Measurements from ENCODE around the gene SMARCA2.

The SMARCA2 gene

DNA sequence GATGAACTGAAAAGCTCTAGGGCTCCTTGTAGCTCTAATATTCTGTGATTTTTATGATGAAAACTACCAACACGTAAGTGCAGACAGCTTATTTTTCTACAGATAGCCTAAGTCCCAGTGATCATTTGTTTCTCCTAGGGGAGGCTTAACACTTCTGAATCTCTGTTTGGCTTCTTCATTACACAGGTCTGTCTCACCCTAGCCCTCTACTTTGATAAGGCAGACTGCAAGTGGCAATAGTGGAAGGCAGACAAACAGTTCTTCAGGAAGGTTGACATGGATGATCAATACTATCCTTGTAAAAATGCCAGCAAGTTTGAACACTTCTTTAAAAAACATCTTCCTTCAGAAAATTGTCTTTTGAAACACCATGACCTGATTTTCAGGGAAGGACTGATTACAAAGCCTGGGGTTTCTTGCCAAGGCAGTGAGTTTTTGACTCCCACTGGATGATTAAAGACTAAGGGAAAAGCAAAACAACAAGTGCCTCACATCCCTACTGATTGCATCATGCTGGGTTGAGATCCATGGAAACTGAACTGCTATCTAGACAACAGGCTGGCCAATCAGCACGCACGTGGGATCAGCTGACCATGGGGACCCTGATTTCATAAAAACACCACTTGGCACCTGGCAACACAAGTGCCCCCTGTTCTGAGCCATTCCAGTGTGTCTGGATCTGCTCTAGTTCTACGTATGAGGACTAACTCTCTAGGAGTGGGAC is 212.2 kb downstream of the SMARCA2 start:
- DNase-seq = no peak

DNA sequence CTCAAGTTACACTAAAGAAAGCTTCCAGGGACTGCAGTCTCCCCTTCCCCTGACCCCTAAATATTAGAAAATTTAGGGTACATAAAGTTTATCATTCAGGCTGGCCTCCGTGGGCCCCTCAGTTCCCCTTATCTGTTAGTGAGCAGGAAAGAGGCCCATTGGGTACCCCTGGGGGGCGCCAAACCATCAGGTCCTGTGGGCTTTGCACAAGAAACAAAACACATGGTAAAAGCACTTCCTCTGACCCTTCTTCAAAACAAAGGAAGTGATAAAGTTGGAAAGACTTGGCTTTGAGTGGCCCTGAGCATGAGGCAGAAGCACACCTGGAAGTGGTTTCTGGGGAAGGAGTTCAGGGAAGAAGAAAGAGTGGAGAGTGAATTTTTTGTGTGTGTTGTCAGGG is 213.0 kb downstream of the SMARCA2 start:
- no peak for DNase-seq

DNA sequence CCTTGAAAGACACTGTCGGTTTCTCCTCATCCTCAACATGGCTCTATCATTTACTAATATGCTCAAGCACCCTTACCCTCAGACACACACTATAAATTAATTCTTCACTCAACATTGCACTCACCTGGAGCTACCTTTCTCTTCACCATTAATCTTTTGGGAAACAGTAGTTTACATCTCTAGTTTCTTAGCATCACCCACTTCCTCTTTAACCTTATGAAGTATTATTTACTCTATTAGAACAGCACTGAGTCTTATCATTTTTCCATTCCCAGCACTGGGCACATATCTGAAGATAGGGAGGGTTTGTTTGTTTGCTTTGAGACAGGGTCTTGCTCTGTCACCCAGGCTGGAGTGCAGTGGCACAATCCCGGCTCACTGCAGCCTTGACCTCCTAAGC is 213.5 kb downstream of the SMARCA2 start:
- no peak for DNase-seq

DNA sequence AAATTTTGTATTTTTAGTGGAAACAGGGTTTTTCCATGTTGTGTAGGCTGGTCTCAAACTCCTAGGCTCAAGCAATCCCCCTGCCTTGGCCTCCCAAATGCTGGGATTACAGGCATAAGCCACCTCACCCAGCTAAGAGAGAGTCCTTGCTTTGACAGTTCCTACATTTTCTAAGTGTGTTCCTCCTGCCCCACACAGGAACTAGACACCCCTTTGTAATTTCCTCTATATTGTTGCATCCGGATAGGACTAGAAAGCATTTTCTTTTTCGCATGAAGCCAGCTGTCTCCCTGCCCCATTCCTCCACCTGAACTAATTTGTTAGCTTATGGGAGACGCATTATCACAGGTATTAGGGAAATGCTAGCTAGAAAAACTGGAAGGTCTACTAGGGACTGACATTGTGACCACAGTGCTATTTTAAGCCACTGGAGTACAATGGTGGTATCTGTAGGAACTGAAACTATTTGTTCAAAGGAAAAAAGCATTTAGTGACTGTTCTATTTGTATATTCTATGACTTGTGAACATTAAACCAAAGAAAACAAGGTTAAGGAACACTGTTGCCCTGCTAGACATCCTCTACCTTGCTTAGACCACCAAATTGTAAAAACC is 214.1 kb downstream of the SMARCA2 start:
- DNase-seq = no peak

DNA sequence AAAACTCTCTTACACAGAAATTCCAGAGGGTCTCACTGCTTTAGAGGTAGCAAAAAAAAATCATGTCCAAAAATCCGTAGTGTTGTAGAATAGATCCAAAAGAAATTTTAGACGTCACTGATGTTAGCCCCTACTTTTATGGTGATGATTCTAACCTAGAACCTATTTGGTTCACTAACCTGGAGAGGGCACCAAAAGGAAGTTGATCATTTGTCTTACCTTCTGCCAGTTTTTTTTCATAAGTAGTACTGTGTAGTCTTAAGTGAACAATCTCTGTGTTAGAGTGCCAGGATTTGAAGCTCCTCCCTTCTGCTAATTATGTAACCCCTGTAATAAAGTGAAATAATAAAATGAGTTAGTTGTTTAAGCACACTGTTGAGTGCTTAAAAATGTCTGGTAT is 215.2 kb downstream of the SMARCA2 start:
- no peak for DNase-seq

DNA sequence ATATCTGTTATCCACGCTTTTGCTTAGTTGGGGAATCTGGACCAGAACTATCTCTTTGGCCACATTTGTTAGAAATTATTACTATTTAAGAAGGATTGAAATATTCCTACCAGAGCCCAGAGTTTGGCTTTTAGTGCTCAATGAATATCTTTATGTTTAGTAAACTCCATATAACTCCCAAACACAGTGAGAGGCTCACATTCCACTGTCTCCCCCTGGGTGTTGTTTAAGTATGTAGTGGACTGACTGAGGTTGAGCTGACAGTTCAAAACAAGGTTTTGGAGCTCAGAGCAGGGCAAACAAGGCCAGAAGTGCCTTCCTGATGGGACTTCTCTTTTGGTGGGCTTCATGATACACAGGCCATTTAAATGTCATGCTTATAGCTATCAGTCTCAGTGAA is 216.0 kb downstream of the SMARCA2 start:
- no peak for DNase-seq

DNA sequence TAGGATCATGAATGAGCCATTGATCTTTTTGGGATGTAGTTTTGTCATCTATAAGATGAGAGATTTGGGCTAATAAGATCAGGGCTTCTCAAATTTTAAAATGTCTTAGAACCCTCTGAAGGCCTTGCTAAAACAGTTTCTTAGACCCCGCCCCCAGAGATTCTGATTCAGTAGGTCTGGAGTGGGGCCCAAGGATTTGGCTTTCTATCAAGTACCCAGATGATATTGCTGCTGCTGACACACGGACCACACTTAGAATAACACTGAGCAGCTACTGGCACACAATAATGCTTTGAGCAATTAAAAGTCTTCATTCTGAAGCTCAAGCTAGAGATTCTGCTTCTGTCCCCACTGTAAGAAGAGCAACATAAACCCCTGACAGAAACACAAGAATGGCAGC is 216.7 kb downstream of the SMARCA2 start:
- no peak for DNase-seq

DNA sequence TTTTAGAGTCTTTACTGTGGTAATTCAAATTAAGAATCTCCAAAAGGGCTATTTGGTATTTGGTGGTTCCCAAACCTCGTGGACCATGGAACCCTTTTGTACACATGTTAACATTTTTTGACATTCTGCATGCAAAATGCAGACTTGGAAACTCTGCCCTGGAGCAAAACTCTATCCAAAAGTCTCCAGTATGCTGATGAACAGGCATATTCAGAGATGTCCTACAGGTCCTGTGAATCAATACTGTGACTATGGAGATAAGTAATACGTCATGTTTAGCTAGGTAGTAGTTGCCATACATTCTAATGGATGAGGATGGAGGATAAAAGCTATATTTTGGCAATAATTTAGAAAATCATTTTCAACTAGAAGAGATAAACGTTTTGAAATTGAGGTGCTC is 218.1 kb downstream of the SMARCA2 start:
- DNase-seq = no peak

DNA sequence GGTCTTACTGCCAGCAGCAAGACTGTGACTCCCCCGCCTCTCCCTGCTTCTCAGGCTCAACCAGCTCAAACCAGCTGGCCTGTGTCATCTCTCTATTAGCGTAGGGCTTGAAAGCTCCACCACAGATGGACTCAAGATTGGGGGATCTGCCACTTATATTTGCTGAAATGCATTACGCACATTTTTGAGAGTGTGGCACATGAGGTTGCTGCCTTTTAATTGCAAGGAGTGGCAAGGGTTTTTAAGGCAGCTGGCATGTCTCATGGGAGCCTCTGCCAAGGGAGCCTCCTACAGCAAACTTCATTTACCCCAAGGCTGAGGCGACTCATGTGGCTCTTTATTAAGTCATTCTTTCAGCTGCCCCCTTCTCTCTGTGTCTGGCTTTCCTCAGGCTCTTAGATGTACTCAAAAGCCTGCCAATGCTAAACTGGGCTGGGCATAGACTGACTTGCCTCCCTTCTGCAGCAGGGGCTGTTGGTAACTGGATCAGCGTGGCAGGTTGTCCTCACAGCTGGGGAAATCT is 219.3 kb downstream of the SMARCA2 start:
- peak; percentile 72 for DNase-seq

DNA sequence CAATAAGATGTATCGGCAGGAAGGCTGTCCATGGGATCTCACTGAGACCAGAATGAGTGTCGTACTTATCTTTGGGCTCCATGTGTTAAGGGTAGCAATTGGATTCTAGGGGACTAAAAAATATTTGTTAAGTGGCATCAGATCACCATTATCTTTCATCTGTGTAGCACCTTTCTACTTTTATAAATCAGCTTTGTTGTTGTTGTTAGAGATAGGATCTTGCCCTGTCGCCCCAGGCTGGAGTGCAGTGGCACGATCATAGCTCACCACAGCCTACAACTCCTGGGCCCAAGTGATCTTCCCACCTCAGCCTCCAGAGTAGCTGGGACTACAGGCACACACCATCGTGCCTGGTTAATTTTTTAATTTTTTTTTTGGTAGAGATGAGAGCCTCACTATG is 220.5 kb downstream of the SMARCA2 start:
- no peak for DNase-seq

DNA sequence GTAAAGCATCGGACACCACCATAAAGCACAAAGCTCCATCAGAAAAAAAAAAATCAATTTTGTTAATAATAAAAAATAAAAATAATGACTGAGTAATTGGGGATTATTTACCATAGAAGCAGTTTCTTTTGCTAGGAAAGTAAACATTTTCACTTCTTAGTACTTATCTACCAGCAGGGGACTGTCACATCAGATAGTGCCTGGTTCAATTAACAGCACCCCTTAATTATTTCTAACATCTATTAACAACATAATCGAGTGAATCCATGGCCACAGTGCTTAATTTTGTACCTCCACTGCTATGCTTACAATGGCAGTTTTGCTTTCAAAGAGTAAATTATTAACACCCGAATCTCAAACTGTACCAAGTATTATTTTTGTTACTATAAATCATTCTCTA is 221.7 kb downstream of the SMARCA2 start:
- DNase-seq = no peak

DNA sequence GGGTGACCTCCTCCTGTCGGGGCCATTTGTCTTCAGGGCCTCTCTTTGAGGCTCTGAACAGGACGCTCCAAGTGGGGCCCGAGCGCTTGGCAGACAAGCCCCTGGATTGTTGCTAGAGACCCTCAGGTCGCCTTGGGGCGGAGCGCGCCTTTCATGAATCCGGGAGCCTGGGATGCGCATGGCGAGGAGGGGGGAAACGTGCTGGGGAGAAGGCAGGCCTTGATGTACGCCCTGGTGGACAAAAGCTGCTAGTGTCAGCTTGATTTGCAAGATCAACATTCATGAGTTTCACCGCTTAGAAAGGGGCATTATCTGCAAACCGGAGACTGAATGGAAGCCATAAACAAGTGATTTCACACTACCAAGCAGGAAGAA is 226.3 kb downstream of the SMARCA2 start:
- DNase-seq = no peak

DNA sequence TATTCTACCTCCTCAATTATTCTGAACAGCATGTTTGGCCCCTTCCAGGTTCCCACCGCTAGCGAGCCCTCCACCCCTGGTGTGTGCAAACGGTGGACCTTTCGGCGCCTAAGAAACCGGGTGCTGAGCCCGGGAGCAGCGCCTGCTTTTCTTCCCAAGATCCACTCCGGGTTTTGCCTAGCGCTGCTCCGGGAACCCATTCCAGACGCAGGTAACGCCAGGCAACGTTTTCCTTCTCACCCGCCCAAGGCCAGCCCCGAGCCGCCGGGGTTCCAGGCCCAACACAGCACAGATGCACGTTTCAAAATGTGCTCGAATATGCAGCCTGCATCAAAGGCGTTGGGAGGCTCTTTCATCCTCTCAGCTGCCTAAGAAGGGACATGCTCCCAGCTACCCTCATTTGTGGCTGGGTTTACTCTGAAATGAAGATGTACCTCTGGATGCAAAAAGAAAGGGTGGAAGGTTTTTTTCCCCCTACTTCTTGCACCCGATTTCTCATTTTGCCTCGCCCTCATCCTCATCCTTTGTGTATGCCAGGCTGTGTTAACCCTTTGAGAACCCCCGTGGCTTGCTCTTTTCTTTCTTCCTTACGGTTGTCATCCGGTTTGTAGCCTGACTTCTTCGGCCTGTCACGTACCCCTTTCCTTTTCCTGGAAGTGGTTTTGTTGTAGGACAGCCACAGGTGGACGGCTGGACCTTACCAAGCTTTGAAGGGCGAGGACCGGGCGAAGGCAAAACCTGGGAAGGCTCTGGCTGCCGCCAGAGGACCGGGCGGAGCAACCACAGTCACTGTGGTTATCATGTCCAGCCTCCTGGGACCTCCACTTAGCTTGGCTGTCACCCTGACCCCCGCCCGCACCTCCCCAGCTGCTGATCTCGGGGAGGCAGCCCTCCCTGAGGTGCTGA is 226.9 kb downstream of the SMARCA2 start:
- peak; percentile 86 for DNase-seq

DNA sequence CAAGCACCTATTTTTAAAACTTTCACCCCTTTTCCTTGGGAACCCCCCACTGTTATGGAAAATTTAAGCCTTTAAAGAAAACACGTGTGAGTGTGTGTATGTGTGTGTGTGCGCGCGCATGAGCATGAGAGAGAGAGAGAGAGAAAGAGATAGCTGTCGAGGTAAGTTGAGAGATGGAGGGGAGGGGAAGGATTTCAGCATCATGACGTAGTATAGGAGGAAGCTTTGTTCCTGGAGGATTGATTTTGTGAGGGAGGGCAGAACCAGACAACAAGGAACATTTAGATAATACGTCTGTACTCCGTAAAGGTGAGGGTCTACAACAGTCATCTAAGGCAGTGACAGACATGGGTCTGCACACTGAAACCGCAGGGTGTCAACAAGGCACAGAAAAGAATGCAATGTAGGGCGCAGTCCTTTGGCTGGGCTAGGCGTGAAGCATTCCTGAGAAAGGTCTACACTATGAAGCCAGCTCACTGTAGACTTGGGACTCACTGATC is 227.7 kb downstream of the SMARCA2 start:
- no peak for DNase-seq
